Measurements from ENCODE around the gene SMARCA2. TPM values are rescaled to one million over a fixed set of nuclear protein-coding genes. Genes with fewer than 3 reads are reported as not detected.

Gene SMARCA2
- total and polyA plus RNA-seq, 9 of the 15 experiments (the other 6 are each of a cell fraction or from before 2014, with no cell fraction given), result 8.0 to 34.8 (median 25.5) TPM

GRCh38 chr9:2053883-2054845 is 39.0 kb downstream of the SMARCA2 start:
- no peak overlapping the region for H3K4me2 ChIP-seq (ENCODE audit: insufficient read depth, low read length)
- H3K27me3 ChIP-seq (ENCODE audit: control insufficient read depth in 2 of 2, insufficient read depth in 2 of 2, low read length in 2 of 2), result no peaks in the 10 kb centered on the region
- BruUV-seq (replicated peaks), result no TSS peak
- H3K9me3 ChIP-seq (replicated peaks; ENCODE audit: control insufficient read depth, insufficient read depth, low read depth, low read length), result no peaks in the 10 kb centered on the region
- in situ Hi-C loops (cut with MboI) (no loop called here), intact Hi-C loops (cut with micrococcal nuclease) (no loop called here)
- CTCF ChIA-PET (ENCODE audit: low intra/inter-chr PET ratio), result no interaction called here
- 82% methylated on average over 7 of the region's 10 CpGs for WGBS (ENCODE audit: insufficient coverage, low coverage, missing lambda C conversion rate)
- H3K36me3 ChIP-seq (ENCODE audit: control insufficient read depth, insufficient read depth, low read length), result peaks cover 22% of the 10 kb centered on the region; the same call in 2 of the 3 replicates
- H3K9me1 ChIP-seq (ENCODE audit: control insufficient read depth, insufficient read depth, low read length), result no peaks in the 10 kb centered on the region
- TF ChIP-seq CBX2 (IDR thresholded peaks at IDR 0.05; ENCODE audit: insufficient read depth, low read length, poor library complexity, severe bottlenecking), result no peak
- no peak for TF ChIP-seq ARID2 (IDR thresholded peaks at IDR 0.05)
- no peak for TF ChIP-seq MIER1 (IDR thresholded peaks at IDR 0.05; ENCODE audit: low read depth)
- TF ChIP-seq FIP1L1 (IDR thresholded peaks at IDR 0.05; ENCODE audit: low read depth, low read length, poor library complexity, severe bottlenecking), result no peak
- no peak for TF ChIP-seq ATF7 (IDR thresholded peaks at IDR 0.05)
- TF ChIP-seq ZZZ3 (IDR thresholded peaks at IDR 0.05), result no peak
- TF ChIP-seq ZNF23 (CRISPR knock-in tag; IDR thresholded peaks at IDR 0.05), result no peak
- TF ChIP-seq USF2 (CRISPR knock-in tag; IDR thresholded peaks at IDR 0.05), result no peak
- H3K4me3 ChIP-seq, result no peak overlapping the region
- no peak overlapping the region for H2AFZ ChIP-seq (ENCODE audit: low read depth, low read length)
- H3K27ac ChIP-seq (ENCODE audit: extremely low read depth, low read depth, low read length), result no peak overlapping the region
- no peaks in the 10 kb centered on the region for H4K20me1 ChIP-seq (replicated peaks; ENCODE audit: control insufficient read depth, insufficient read depth, low read length)
- no peak for ATAC-seq
- POLR2A ChIA-PET, result interaction anchor here (1.6 kb wide), 1 partner anchor 23 kb away, joined by 3 read pairs; no protein-coding TSS in a partner anchor
- FAIRE-seq, result no peak
- DNase-seq (ENCODE audit: extremely low read depth in 1 of 4, low spot score in 3 of 4), result no peak
- no peaks in the 10 kb centered on the region for H3K79me2 ChIP-seq (ENCODE audit: control insufficient read depth, insufficient read depth, low read length)
- no peak overlapping the region for H3K9ac ChIP-seq (ENCODE audit: insufficient read depth in 1 of 2, low read depth in 2 of 2, low read length in 2 of 2)
- no peaks in the 10 kb centered on the region for H3K4me1 ChIP-seq (replicated peaks in 1 of 2; ENCODE audit: control insufficient read depth in 2 of 2, insufficient read depth in 2 of 2, low read length in 2 of 2)

Data from K562 (cell line).